HL-60 (cell line): ENCODE results near the gene SHC1.

ENCODE experiments used
- DNase-seq, 2 experiments: peaks; one replicate each; pipeline ENCODE4 v3.0.0-alpha.2; 2010 to 2020; ENCODE audit warnings: low read depth in 1 of 2, low spot score in 1 of 2
- H3K27ac ChIP-seq: fragments of 250-450 bp; sonication (Bioruptor Pico); replicated peaks from 2 replicates; pipeline ENCODE4 v1.5.1; 2020; ENCODE audit warnings: mild to moderate bottlenecking, moderate library complexity
- H3K27me3 ChIP-seq: fragments of 250-450 bp; sonication (Bioruptor Pico); 2 replicates; pipeline ENCODE4 v1.5.1; 2021; ENCODE audit warnings: mild to moderate bottlenecking, moderate library complexity; ENCODE audit not compliant: insufficient read depth, poor library complexity, severe bottlenecking
- H3K4me3 ChIP-seq: replicated peaks from 2 replicates; pipeline ENCODE4 v1.5.1; 2011; ENCODE audit warnings: mild to moderate bottlenecking, control low read depth, low read length; ENCODE audit not compliant: insufficient read depth
- CTCF ChIP-seq: IDR thresholded peaks from one replicate; pipeline ENCODE4 v1.5.1; 2011; ENCODE audit warnings: low read length, control low read depth, inconsistent platforms; ENCODE audit not compliant: insufficient read depth
- GABPA ChIP-seq: IDR thresholded peaks from 2 replicates; pipeline ENCODE4 v1.6.1; 2012; ENCODE audit warnings: low read depth
- POLR2AphosphoS5 ChIP-seq: IDR thresholded peaks from 2 replicates; pipeline ENCODE4 v1.6.1; 2012; ENCODE audit warnings: low read depth
- REST ChIP-seq: IDR thresholded peaks from 2 replicates; pipeline ENCODE4 v1.6.1; 2012; ENCODE audit warnings: low read depth; ENCODE audit not compliant: insufficient replicate concordance
- SPI1 ChIP-seq: IDR thresholded peaks from 2 replicates; pipeline ENCODE4 v1.6.1; 2012; ENCODE audit warnings: low read depth, mild to moderate bottlenecking, borderline replicate concordance

SHC1 gene

GRCh38 chr1:154993572-154994268 is 23.2 kb upstream of the SHC1 start, which contains the start of gene LENEP:
LENEP (plus strand) TSS chr1:154993586; CDS start chr1:154993608, 22 bp downstream.
- DNase-seq, result no peak
- H3K27me3 ChIP-seq, result no peaks in the 10 kb centered on the region
- no peak within 1 kb of the TSS for H3K4me3 ChIP-seq
- no peak for TF ChIP-seq GABPA
- no peak for TF ChIP-seq POLR2AphosphoS5
- no peak for TF ChIP-seq CTCF
- TF ChIP-seq REST, result no peak
- TF ChIP-seq SPI1, result no peak
- no peak within 1 kb of the TSS; the same call in 1 of the 2 replicates for H3K27ac ChIP-seq

GRCh38 chr1:154992721-154993571 is 22.4 kb upstream of the SHC1 start:
- no peak overlapping the region; the same call in 1 of the 2 replicates for H3K27ac ChIP-seq
- H3K4me3 ChIP-seq, result no peak overlapping the region
- DNase-seq, result peak in 1 of 2 experiments; percentile 34
- no peak for TF ChIP-seq POLR2AphosphoS5
- no peak for TF ChIP-seq GABPA
- TF ChIP-seq CTCF, result no peak
- TF ChIP-seq SPI1, result no peak
- TF ChIP-seq REST, result no peak
- H3K27me3 ChIP-seq, result no peaks in the 10 kb centered on the region

- no peak overlapping the region for H3K4me3 ChIP-seq
- H3K27ac ChIP-seq, result no peak overlapping the region
- no peak for DNase-seq
- TF ChIP-seq CTCF, result no peak
- no peak for TF ChIP-seq GABPA
- no peak for TF ChIP-seq REST
- TF ChIP-seq POLR2AphosphoS5, result no peak
- TF ChIP-seq SPI1, result no peak
- H3K27me3 ChIP-seq, result no peaks in the 10 kb centered on the region
Measured at GRCh38 chr1:154990276-154990675, 19.7 kb upstream of the SHC1 start.
